ENCODE results near the gene VSTM4. TPM values are rescaled to one million over a fixed set of nuclear protein-coding genes. Genes with fewer than 3 reads are reported as not detected.

The VSTM4 gene
- total and polyA plus RNA-seq, 11 donors, result 5.6 to 22.1 (median 15.8) TPM

- Histone ChIP-seq H3K9me3 (peaks cover 0 to 3% (median 0%) of the 10 kb centered on the region in 12 donors), H3K27ac (peak overlapping the region in 5 of 12 donors; percentile 40 to 81 (median 65)), H3K4me1 (peaks cover 0 to 31% (median 22%) of the 10 kb centered on the region in 12 donors), H3K4me3 (no peak overlapping the region), H3K36me3 (peaks cover 0 to 21% (median 0%) of the 10 kb centered on the region in 9 donors), H3K27me3 (no peaks in the 10 kb centered on the region)
- intact Hi-C loops (cut with DNase I), result no loop called here
- DNase-seq (no peak), ATAC-seq (no peak)
- 86 to 95% (median 90%) methylated on average over 7 of the region's 7 CpGs for WGBS, 4 donors
- TF ChIP-seq CTCF (IDR thresholded peaks at IDR 0.05) (no peak), POLR2A (IDR thresholded peaks at IDR 0.05) (no peak)
Observed at GRCh38 chr10:49025347-49025983, 89.9 kb downstream of the VSTM4 start.

GRCh38 chr10:49024484-49024883 is 90.8 kb downstream of the VSTM4 start:
- Histone ChIP-seq H3K27me3 (no peaks in the 10 kb centered on the region), H3K9me3 (peaks cover 0 to 3% (median 0%) of the 10 kb centered on the region in 12 donors), H3K4me3 (no peak overlapping the region), H3K36me3 (peaks cover 0 to 13% (median 0%) of the 10 kb centered on the region in 9 donors), H3K27ac (peak overlapping the region in 10 of 12 donors; percentile 30 to 81 (median 66)), H3K4me1 (peaks cover 0 to 31% (median 22%) of the 10 kb centered on the region in 12 donors)
- ATAC-seq, result peak in 3 of 4 donors; percentile 42 to 70 (median 62)
- TF ChIP-seq POLR2A (IDR thresholded peaks at IDR 0.05) (no peak), CTCF (IDR thresholded peaks at IDR 0.05) (no peak)
- no peak for DNase-seq
- intact Hi-C loops (cut with DNase I), result no loop called here
- WGBS, 4 donors, result 21 to 43% (median 39%) methylated on average over 3 of the region's 3 CpGs

- peaks cover 0 to 31% (median 22%) of the 10 kb centered on the region in 12 donors for H3K4me1 ChIP-seq
- H3K27me3 ChIP-seq, result no peaks in the 10 kb centered on the region
- intact Hi-C loops (cut with DNase I), result no loop called here
- DNase-seq (no peak), ATAC-seq (peak; percentile 51 to 73 (median 62))
- no peak overlapping the region for H3K4me3 ChIP-seq
- no peak for TF ChIP-seq POLR2A (IDR thresholded peaks at IDR 0.05)
- WGBS, 4 donors, result 42 to 52% (median 45%) methylated on average over 5 of the region's 5 CpGs
- H3K27ac ChIP-seq, result peak overlapping the region in 11 of 12 donors; percentile 29 to 81 (median 65)
- peaks cover 0 to 3% (median 0%) of the 10 kb centered on the region in 12 donors for H3K9me3 ChIP-seq
- peaks cover 0 to 16% (median 7%) of the 10 kb centered on the region in 9 donors for H3K36me3 ChIP-seq
Observed at GRCh38 chr10:49023752-49024151, 91.6 kb downstream of the VSTM4 start.

- 62 to 76% (median 63%) methylated on average over 2 of the region's 2 CpGs for WGBS, 4 donors
- TF ChIP-seq CTCF (IDR thresholded peaks at IDR 0.05) (no peak), POLR2A (IDR thresholded peaks at IDR 0.05) (no peak)
- peaks cover 0 to 23% (median 11%) of the 10 kb centered on the region in 9 donors for H3K36me3 ChIP-seq
- H3K27me3 ChIP-seq, result no peaks in the 10 kb centered on the region
- peaks cover 0 to 3% (median 0%) of the 10 kb centered on the region in 12 donors for H3K9me3 ChIP-seq
- DNase-seq (no peak), ATAC-seq (no peak)
- intact Hi-C loops (cut with DNase I), result no loop called here
- H3K4me1 ChIP-seq, result peaks cover 0 to 31% (median 22%) of the 10 kb centered on the region in 12 donors
- H3K4me3 ChIP-seq, result no peak overlapping the region
- peak overlapping the region in 7 of 12 donors; percentile 48 to 81 (median 68) for H3K27ac ChIP-seq
Observed at GRCh38 chr10:49023071-49023470, 92.3 kb downstream of the VSTM4 start.

Data from heart left ventricle (tissue), 16 donors.